GDM1 (cell line): ENCODE results near the gene CABP7.

Source experiments
- DNase-seq: peaks from one replicate; lab custom pipeline; 2025; lab: John Stamatoyannopoulos, UW

Gene CABP7

GRCh38 chr22:29722587-29722986, 2.8 kb downstream of the CABP7 start:
- no peak for DNase-seq

- DNase-seq = no peak
These were observed 4.0 kb downstream of the CABP7 start for GRCh38 chr22:29723766-29724165.

DNA sequence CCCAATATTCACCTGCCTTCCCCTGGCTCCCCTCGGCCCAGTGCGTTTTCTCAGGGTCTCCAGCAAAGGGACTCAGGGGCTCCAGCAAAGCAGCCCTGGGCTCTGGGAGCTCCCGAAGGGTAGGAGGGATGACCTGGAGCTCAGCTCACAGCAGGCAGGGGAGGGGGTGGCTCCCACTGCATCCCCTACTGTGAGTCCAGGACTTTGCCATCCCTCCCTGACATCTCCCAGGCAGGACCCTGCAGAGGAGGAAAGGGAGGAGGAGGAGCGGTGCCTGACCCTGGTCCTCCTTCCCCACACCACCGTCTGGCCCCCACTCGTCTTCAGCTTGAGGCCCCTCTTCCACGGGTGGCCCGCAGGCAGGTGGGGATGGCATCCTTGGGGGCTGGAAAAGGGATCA, 5.0 kb downstream of the CABP7 start:
- DNase-seq = no peak

DNA sequence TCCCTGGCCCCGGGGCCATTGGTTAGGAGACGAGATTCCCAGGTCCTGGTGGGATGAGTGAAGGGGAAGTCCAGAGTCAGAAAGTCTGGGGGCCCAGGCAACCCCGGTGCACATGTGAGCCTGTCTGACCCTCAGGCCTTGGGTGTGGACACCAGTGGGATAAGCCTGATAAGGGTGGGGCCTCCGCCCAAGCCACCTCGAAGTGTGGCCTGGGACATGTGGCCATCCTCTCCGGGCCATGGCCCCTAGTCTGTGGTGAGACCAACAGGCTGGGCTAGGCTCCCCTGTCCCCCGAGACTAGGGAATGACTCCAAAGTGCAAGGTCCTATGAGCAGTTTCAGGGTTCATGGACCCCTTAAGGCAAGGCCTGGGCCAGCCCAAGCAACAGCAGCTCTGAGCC, 6.3 kb downstream of the CABP7 start:
- no peak for DNase-seq

GRCh38 chr22:29726512-29727130, 6.8 kb downstream of the CABP7 start:
- no peak for DNase-seq

DNA sequence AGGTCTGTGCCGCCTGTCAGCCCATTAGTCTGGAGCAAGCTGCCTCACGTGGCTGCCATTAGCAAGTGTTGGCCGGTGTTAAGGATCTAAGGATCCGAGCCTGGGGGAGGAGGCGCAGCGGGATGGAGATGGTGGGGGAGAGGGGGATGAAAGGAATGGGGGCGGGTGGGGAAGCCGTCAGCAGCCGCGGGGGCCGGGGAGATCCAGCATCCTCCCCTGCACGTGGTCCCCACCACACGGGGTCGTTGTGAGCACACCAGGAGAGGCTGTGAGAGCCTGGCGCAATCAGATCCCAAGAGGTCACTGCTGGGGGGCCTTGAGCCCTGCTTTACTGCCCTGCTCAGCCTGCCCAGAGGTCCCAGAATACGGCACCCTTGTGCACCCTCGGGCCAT, 7.3 kb downstream of the CABP7 start:
- DNase-seq = no peak

- DNase-seq = no peak
These were observed 9.4 kb downstream of the CABP7 start for GRCh38 chr22:29729161-29729560.

- no peak for DNase-seq
These were observed 11.5 kb downstream of the CABP7 start for GRCh38 chr22:29731058-29731850.

DNA sequence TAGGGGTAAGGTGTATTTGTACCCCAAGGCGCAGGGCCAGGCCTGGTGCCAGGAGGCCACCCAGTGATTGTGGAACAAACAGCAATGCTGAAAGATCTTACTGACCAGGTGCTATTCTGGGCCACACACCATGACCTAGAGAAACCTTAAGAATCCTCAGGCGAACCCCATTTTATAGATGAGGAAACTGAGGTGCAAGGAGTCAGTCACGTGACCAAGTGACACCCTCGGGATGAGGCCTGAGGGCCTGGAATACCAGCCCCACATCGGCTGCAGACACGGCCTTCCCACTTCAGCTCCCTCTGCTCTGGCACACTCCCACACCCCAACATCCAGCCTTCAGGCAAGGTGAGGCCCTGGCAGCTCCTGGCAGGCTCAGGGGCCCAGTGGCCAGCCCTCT, 13.1 kb downstream of the CABP7 start:
- no peak for DNase-seq

GRCh38 chr22:29733362-29734201, 13.8 kb downstream of the CABP7 start:
- no peak for DNase-seq

DNA sequence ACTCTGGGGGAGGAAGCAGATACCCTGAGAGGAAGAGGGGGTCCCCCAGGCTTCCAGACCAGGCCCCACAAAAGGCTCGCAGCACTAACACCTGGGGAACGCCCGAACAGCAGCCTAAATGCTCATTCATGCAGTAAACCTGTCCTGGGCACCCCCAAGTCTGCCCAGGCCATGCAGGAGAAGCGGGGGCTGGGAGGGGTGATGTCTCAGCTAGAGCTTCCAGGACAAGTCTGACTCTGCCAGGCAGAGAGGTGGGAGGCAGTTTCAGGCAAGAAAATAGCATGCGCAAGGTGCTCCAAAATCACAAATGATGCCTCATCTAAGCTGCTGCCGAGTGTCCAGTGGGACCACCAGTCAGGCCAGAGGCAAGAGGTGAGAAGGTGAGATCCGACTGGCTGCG, 14.6 kb downstream of the CABP7 start:
- DNase-seq = no peak

DNA sequence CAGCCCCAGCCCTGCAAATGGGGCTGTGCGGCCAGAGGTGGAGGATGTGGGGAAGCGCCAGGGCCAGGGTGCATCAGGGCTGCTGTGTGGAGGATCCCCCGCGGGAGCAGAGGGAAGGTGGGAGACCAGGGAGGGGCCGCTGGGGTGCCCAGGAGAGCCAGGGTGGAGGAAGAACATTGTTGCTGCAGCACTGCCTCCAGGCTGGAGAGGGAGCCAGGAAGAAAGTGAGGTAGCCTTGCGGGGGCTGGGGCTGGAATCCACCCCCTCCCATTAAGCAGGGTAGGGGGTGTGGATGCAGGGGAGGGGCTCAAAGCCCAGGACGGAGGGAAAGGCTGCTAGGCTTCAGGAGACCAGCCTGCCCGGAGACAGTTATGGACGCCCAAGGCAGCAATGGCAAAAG, 15.0 kb downstream of the CABP7 start:
- DNase-seq = no peak

DNA sequence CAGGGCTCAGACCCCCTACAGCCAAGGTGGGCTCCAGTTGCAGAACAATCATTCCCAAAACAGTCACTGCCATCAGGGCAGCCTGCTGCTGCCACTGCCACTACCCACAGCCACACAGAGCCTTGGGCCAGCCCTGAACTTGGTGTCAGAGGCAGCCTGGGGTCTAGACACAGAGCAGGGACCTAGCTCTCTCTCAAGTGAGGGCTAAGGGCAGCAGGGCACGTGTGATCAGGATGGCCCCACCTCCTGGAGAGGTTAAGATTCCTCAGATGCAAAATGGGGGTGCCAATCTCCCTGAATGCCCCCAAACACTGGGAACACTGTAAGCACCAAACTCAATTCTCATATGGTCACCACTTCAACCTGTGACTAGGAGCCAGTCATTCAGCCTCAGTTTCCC, 15.6 kb downstream of the CABP7 start:
- DNase-seq = no peak

GRCh38 chr22:29737251-29738117, 17.7 kb downstream of the CABP7 start:
- DNase-seq = no peak

DNA sequence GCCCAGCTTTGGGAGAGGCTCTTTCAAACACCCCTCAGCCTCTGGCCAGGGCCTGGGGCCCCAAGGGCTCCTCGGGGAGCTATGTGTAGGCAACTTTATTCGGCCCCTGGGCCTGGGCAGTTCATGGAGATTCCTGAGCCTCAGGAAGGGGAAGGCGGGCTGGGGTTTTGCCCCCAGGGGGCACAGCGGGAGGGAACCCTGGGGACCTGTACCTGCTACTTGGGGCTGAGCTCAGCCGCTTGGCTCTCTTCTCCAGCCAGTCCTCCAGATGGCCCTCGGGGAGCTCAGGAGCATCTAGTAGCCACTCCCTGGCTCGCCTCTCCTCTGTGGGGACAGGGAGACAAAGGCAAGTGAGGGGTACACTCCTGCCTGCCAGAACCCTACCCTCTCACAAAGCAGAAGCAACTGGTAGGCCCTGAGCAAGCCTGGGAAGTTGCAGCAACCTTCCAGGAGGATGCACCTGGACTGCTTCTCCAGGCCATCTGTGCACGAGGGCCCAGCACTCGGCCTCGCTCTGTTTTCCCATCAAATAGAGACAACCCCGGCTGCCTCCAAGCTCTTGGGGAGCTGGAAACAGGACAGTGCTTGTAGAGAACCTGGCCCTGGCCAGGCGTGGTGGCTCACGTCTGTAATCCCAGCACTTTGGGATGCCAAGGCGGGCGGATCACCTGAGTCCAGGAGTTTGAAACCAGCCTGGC, 18.5 kb downstream of the CABP7 start:
- no peak for DNase-seq

DNA sequence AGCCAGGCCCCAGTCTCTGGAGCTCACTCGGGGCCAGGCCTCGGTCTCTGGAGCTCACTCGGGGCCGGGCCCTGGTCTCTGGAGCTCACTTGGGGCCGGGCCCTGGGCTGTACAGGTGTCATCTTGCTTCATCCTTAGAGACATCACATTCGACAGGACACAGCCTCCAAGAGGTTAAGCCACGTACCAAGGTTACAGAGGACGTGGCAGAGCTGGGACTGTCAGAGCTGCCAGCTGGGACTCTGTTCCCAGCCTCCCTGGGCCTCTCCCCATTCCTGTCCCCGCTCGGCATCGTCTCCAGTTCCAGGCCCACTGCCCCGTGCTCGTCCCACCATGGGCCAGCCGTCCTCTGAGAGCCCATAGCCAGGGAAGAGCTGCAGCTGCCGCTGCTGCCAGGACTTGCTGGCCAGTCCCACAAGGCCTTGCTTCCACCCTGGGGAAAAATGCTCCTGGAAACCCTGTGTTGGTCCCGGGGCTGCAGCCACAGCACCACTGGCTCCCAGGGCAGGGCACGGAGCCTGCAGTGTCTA, 19.6 kb downstream of the CABP7 start:
- DNase-seq = no peak

DNA sequence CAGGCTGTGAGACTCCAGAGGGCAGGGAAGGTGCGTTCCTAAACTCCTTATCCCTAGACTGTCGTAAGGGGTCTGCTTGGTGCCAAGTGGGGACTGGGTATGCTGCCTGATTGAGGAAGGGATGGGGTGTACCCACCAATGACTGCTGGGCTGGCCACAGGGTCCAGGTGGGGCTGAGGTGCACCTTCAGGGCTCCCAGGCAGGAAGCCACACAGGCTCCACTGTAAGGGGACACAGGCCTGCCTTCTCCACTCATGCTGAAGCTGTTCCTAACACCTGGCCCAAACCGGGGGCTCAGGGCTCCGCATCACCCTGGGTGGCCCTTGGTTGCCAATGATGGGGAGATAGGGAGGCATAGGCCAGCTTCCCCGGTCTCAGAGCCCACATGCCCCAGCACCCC, 20.4 kb downstream of the CABP7 start:
- DNase-seq = no peak

GRCh38 chr22:29741926-29742325, 22.1 kb downstream of the CABP7 start:
- no peak for DNase-seq

DNA sequence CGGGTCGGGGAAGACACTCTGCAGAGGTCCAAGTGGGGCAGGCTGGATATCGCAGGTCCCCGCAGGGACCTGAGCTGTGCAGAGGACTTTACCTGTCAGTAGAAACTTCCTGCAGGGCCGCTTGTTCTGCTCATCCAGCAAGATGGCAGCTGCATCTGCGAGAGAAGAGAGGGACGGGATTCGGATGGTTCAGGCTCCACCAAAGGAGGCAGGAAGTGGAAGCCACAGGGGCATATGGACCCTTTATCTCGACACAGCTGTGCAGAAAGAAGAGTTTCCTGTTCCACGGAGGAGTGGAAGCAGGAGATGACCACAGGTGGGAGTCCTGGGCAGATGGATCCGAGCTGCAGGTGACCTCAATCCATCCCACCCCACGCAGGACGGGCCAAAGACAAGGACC, 22.5 kb downstream of the CABP7 start:
- DNase-seq = no peak

GRCh38 chr22:29744902-29745301, 25.1 kb downstream of the CABP7 start:
- no peak for DNase-seq

DNA sequence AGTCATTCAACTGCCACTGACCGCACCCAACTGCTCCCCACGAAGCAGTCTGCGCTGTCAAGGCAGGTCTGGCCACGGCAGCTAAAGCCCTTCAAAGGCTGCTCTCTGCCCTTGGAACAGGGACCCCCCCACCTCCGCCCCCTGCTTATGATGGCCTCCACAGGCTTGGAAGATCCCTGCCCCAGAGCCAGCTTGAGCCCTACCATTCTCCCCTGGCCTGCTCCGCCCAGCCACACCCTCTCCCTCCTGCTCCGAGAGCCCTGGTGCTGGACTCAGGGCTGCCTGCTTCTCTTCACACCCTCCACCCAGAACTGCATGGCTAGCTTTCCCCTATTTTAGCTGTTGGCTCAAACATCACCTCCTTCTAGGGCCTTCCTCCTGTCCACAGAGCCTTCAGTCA, 28.0 kb downstream of the CABP7 start:
- DNase-seq = no peak
